IPS DF 19.7 (cell line): ENCODE measurements around the gene MYH11.
"Not testable (repeated sequence)": the region's sequence is repeated elsewhere in the genome, so short reads cannot be mapped to it uniquely, and the experiment has no call there.

Experiments
- DNase-seq: peaks from one replicate; pipeline ENCODE4 v3.0.0-alpha.2; 2013; ENCODE audit warnings: low read depth, low spot score

MYH11 gene

GRCh38 chr16:15843635-15844279 lies 13.1 kb downstream of the MYH11 start:
- no peak for DNase-seq

DNA sequence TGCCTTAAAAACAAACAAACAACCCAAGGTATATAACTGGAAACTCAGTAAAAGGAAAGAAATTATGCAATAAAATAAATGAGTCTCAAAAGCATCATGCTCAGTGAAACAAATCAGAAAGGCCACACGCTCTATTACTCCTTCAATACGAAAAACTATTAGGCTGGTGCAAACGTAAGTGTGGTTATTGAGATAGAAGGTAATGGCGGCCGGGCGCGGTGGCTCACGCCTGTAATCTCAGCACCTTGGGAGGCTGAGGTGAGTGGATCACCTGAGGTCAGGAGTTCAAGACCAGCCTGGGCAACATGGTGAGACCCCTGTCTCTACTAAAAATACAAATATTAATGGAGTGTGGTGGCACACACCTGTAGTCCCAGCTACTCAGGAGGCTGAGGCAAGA lies 17.6 kb downstream of the MYH11 start:
- not testable (repeated sequence) for DNase-seq

- no peak for DNase-seq
Observed at GRCh38 chr16:15837761-15838160, 19.1 kb downstream of the MYH11 start.

DNA sequence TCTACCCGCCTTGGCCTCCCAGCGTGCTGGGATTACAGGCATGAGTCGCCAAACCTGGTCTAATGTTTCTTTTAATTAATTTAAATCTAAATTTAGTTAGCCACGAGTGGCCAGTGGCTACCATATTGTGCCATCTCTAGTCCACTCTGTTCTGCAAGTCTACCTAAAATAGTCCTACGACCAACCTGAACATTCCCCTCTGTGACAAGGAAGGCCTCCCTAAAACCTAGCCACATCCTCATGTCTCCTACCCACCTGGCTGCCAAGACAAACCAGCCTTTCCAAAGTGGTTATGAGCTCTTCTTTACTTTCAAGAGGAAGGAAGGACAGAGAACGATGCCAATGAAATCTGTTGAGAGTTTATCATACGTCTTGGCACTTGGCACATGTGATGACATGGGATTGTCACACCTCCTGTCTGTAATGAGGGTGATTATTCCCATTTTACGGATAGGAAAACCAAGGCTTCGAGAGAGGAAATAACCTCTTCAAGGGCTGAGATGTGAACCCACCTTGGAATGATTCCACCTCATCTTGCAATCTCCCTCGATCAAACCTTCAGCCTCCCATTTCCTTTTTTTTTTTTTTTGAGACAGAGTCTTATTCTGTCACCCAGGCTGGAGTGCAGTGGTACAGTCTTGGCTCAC lies 19.7 kb downstream of the MYH11 start:
- DNase-seq: no peak

DNA sequence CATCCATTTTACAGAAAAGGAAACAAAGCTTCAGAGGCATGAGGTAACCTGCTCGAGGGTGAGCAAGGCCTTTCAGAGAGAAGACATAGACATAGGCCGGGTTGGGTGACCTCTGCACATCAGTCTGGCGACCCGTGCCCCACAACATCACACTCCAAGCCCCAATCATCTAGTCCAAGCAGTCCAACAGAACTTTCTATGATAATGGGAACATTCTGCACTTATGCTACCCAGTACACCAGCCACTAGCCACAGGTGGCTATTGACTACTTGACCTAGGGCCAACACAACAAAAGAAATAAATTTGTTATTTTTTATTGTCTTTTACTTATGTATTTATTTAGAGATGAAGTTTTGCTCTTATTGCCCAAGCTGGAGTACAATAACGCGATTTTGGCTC lies 20.8 kb downstream of the MYH11 start:
- no peak for DNase-seq

DNA sequence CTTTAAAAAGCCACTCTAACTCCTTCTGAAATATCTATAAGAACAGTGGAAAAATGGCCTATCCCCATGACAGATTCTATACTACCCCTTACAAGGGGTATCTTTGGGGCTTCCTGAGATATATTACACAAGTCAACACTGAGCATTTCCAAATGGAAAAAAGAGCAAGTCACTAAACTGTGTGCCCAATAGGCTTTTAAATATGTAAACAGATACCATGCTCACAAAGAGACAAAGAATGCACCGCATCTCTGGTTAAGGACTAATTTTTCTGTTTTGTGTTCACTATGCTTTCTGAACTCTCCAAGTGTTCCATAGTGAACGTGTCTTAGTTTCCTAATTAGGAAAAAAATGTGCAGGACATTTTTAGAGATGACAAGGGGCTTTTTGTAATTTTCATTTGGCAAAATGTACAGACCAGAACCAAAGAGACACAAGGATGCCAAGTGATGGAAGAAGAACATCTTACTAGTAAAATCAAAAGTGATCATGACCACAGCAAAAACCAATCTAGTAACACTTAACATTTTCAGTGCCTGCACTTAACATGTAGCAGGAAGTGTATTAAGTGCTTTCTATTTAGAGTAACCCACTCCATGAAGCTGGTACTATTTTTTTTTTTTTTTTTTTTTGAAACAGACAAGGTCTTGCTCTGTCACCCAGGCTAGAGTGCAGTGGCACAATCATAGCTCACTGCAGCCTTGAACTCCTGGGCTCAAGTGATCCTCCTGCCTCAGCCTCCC lies 21.5 kb downstream of the MYH11 start:
- no peak for DNase-seq

- DNase-seq: no peak
Observed at GRCh38 chr16:15834502-15834901, 22.3 kb downstream of the MYH11 start.

- DNase-seq: no peak
Observed at GRCh38 chr16:15833541-15833940, 23.3 kb downstream of the MYH11 start.

- no peak for DNase-seq
Observed at GRCh38 chr16:15832241-15832640, 24.6 kb downstream of the MYH11 start.

DNA sequence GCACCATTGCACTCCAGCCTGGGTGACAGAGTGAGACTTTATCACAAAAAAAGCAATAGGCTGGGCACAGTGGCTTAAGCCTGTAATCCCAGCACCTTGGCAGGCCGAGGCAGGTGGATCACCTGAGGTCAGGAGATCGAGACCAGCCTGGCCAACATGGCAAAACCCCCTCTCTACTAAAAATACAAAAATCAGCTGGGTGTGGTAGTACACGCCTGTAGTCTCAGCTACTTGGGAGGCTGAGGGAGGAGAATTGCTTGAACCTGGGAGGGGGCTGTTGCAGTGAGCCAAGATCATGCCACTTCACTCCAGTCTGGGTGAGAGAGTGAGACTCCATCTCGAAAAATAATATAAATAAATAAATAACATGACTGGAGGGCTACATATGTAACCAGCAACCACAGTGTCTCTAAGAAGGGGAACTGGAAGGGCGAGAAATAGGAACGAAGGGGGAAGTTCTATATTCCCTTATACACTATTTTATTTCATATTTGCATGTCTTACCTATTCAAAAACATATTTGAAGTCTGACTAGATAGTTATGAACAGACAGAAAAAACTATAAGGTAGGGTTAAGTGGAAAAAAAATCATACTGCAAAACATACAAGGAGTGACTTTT lies 25.9 kb downstream of the MYH11 start:
- no peak for DNase-seq

DNA sequence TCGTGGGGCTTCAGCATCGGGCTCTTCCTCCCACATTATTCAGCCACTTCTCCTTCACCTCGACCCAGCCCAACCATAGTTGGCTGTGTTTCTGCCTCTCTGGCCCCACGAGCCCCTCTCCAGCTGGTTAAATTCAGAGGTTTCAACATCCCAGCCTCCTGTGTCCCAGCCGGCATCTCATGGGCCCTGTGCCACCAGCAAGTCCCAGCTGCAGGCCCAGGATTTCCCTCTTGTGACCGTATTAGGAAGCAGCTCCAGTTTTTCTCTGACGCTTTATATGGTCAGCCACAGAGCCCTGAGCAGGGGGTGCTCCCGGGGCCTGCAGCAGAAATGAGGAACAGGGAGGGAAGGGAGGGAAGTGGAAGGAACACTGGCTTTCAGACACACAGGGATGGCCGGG lies 27.4 kb downstream of the MYH11 start:
- DNase-seq: peak; percentile 9

DNA sequence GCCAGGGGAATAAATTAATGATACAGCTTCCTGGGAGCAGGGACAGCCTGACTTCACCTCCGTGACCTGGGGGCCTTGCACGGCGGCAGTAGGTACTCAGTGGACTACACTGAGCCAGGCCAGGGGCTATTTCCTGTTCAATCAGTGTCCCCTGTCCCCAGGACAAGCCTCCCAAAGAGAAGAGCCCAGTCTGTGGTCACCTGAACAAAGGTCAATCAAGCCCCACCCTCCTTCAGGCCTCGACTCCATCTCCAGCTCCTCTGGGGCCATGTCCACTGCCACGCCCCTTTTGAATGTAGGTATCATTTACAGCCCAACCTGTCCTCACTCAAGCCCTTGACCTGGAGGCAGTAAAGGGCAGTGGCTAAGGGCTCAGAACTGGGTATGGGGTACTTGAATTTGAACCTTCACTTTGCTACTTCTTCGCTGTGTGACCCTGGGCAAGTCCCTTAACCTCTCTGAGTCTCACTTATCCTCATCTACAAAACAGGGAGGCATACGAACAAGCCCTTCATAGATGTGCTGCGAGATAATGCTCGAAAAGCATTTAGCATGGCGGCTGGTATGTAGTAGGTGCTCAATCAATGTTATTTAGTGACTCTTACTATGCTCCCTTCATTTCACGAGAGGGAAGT lies 29.0 kb downstream of the MYH11 start:
- DNase-seq: no peak

- no peak for DNase-seq
Observed at GRCh38 chr16:15827299-15827698, 29.5 kb downstream of the MYH11 start.

DNA sequence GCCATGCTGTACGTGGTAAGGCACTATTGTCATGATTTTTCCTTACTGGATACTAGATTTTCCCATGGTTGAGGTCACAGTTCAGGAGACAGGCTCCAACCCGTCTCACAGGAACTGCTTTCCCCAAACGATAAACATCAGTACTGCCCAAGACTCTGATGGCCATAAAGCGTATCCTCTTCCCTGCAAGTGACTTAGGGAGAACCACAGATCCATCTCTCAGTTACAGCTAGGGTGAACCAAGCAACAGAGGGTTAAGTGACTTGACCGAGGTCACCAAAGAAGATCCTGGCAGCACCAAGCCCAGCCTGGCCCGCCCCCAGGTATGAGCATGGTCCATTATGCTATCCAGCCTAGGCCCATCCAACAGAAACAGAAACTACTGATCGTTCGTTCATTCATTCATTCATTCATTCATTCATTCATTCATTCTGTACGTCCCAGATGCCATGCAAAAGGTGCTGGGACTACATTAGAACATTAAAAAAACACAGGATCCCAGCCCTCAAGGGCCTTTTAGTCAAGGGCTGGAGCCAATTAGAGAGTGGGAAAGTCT lies 31.0 kb downstream of the MYH11 start:
- no peak for DNase-seq

DNA sequence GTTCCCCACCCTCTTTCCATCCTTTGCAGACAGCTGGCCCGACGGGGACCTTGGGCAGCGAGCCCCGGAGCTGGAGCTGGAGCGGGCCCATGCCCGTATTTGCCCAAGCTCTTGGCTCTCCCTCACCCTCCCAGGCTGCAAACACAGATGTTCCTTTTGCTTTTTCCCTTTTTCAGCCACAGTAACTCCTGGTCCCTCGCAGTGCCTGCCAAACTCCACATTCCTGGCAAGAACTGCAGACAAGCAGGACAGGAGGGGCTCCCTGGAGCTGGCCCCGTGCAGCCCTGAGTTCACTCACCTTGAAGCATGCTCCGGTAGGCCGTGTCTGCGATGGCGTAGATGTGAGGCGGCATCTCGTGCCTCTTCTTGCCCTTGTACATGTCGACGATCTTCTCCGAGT lies 33.9 kb downstream of the MYH11 start:
- no peak for DNase-seq

GRCh38 chr16:15820837-15821236 lies 36.0 kb downstream of the MYH11 start:
- no peak for DNase-seq

- no peak for DNase-seq
Observed at GRCh38 chr16:15819046-15819445, 37.8 kb downstream of the MYH11 start.

DNA sequence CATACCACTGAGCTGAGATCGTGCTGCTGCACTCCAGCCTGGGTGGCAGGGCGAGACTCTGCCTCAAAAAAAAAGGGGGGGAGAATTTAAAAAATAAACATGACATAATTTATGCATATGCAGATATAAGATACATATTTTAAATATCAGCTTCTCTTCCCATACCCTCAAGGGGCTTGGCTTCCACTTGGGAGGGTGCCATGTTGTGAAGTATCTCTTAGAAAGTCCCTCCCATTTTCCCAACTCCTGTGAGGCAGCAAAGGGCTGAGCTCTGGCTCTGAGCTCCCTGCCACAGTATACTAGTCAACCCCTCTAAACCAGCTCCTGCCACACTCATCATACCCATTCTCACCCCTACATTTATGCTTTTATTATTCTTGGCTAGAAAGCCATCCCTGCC lies 39.4 kb downstream of the MYH11 start:
- DNase-seq: no peak

- DNase-seq: no peak
Observed at GRCh38 chr16:15816228-15816627, 40.6 kb downstream of the MYH11 start.

DNA sequence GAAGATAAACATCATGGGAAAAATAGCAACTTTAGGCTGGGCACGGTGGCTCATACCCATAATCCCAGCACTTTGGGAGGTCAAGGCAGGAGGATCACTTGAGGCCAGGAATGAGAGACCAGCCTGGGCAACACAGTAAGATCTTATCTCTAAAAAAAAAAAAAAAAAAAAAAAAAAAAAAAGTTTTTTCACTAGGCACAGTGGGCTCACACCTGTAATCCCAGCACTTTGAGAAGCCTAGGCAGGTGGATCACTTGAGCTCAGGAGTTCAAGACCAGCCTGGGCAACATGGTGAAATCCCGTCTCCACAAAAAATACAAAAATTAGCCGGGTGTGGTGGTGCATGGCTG lies 44.5 kb downstream of the MYH11 start:
- DNase-seq: not testable (repeated sequence)

DNA sequence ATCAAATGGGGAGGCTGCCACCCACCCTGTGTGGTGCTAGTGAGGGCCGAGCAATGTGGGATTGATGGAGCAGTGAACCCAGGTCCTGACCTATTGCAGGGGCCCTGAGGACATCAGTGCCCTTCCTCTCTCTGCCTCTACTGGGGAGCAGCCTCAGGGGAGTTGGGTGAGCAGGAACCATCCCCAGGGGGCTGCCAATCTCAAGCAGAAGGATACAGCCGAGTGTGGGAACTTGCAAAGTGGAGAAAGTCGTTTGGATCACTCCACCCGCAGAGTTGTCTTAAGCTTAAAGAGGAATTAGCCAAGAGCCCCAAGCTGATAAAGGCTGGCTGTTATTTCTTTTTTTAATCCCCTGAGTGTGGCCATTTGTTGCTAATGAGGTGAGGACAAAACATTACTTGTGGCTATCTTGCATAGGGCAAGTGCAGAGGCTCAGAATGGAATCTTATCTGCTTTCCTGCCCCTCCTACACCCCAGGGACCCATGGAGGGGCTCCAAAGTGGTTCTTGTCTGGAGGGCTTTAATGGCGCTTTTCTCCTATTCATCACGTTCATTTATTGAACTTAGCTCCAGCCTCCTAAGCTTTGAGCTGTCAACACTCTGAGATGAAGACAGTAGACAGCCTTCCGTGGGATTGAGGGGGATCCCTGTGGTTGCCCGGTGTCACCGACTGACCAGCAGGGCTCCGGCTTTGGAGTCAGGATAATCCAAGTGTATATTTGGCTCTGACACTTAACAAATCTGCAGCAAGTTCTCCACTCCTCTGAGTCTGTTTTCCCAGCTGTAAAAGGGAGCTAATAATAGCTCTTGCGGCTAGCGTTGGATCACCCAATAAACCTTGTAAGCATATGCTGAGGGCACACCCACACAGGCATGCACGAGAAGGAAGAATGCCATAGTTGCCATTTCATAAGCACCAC lies 45.1 kb downstream of the MYH11 start:
- no peak for DNase-seq
